Stimulated activated CD4-positive, alpha-beta T cell treated with anti-CD3 and anti-CD28 coated beads, TNF-alpha, amount 100 ng/mL, for 24 hours (primary cell): ENCODE results near the gene BNIP1.
"Not testable (repeated sequence)": the region's sequence is repeated elsewhere in the genome, so short reads cannot be mapped to it uniquely, and the experiment has no call there.

ENCODE experiments used
- DNase-seq, 3 experiments: peaks; one replicate each; pipeline ENCODE4 v3.0.0-alpha.2; 2020; ENCODE audit warnings: low read depth in 3 of 3

The BNIP1 gene, protein sequence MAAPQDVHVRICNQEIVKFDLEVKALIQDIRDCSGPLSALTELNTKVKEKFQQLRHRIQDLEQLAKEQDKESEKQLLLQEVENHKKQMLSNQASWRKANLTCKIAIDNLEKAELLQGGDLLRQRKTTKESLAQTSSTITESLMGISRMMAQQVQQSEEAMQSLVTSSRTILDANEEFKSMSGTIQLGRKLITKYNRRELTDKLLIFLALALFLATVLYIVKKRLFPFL

DNA sequence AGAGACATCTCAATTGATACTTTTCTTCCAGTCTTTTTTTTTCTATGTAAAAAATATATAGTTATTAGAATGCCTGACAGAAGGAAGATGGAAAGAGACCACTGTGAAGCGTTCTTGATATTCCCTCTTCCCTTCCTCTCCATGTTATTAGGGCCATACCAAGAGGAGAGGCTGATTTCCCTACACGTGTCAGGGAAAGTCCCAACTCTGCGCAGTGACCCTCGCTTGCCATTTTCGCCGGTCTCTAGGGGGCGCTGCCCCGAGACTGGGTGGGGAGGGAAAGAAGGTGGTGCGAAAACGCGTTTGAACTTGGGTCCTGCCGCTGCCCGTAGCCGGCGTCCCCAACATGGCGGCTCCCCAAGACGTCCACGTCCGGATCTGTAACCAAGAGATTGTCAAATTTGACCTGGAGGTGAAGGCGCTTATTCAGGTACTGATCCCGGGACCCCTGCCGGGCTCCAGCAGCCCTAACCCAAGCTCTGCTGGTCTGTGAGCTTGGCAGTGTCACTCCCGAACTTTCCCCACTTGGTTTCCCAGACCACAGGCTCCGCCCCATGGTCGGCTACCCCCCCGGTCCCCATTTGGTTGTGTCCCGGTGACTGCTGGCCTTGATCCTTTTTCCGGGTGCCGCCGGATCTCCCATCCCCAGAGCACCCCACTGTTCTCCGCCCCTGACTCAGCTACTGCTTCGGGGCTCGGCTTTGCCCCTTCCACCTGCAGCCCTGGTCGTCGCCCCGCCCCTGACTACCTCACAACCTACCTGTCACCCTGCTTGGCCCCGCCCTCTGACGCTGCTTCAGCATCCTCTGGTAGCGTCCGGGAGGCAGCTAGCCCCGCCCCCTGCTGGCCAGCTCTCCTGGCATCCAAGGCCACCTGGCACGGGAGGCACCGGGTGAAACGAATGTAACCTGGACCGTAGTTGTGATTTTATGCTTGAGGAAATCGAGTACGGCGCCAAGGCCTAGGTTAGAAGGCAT is at the start of gene BNIP1:
Gene BNIP1 (plus strand): TSS at position 332 of the 977 bp plus-strand sequence. CDS start 15 bp downstream, at position 347.
- peak; percentile 94 to 96 (median 96) for DNase-seq

DNA sequence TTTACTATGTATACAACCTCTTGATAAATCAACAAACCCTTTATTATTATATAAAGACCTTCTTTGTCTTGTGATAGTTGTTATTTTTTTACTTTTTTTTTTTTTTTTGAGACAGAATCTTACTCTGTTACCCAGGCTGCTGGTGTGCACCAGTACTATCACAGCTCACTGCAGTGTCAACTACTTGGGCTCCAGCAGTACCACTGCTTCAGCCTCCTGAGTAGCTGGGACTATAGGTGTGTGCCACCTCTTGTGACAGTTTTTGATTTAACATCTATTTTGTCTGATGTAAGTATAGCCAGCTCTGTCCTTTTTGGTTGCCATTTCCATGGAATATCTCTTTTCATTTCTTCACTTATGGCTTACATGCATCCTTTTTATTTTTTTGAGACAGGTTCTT is 45.5 kb upstream of the BNIP1 start:
- DNase-seq: no peak

DNA sequence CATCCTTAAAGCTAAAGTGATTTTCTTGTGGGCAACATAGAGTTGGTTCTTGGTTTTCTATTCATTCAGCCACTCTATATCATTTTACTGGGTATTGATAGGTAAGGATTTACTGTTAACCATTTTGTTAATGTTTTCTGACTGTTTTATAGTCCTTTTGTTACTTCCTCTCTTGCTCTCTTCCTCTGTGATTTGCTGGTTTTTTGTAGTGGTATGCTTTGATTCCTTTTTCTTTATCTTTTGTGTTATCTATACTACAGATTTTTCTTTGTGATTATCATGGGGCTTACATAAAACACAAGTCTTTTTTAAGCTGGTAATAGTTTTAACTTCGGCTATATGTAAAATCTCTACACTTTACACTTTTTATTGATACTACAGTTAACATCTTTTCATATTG is 44.9 kb upstream of the BNIP1 start:
- DNase-seq: no peak

DNA sequence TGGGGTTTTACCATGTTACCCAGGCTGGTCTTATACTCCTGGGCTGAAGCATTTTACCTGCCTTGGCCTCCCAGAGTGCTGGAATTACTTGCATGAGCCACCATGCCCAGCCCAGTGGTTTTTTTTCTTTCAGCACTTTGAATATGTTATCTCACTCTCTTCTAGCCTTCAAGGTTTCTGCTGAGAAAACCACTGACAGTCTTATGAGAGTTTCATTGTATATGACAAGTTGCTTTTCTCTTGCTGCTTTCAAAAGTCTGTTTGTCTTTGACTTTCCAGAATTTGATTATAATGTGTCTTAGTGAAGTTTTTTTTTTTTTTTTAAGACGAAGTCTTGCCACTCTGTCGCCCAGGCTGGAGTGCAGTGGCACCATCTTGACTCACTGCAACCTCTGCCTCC is 43.1 kb upstream of the BNIP1 start:
- DNase-seq: no peak

DNA sequence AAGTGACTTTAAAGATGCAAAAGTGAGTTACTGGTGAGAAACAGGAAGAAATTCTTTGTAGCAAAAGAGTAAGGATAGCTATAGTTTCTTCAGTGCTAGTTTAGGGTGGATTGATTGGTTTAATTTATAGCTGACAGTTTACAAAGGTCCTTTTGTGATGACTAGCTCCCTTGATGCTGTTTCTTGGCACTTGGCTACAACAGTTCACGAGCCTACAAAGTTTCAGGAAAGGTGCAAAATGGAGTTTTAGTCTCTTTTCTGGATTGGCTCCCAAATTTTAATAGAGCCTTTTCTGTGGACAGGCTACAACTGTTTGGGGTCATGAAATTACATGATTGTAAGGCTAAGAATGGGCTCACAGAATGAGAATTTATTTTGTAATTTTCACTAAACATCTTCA is 40.9 kb upstream of the BNIP1 start:
- DNase-seq: no peak

DNA sequence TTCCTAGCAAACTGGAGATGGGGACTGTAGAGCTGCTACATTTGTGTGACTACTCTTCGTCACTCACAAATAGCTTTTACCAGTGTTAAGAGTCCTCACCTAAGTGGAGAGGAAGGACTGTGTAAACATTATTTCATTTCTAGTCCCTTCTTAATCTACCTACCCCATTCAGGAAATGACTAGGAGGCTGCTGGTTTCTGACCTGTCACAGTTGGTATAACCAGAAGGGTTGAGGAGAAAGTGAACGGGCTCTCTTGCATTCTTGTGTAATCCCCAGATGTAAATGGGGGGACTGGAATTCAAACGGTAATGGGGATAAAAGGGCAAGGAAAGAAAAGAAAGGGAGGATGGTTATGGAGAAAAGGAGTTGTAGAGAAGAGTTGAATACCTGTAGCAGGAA is 35.4 kb upstream of the BNIP1 start:
- DNase-seq: no peak

DNA sequence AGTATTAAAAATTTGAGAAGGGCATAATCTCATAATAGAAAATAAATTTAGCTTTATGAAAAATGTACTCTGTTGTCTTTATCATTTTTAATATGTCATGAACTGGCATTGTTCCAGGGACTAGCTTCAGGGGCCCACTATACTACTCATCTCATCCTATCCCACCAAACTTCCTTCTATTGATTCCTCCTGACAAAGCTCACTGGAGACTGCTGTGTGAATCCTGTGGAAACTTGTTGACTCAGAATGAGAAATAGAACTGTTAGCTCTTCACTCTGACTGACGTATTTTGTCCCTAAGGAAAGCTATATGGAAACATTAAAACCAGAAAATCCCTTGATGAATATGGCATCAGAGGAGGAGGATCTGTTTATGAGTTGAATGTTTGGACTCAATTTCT is 29.8 kb upstream of the BNIP1 start:
- DNase-seq: no peak

DNA sequence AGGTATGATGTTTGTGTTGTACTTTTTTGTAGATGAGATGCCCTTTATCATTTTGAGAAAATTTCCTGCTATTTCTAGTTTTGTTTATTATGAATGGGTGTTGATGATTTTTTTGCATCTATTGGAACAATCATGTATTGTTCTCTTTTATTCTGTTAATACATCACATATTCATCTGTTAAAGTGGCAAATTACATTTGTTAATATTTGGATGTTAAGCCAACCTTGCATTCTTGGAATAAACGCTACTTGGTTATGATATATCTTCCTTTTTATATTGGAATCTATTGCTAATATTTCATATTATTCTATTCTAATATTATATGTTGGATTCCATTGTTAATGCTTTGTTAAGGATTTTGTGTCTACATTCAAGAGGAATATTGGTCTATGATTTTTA is 24.6 kb upstream of the BNIP1 start:
- DNase-seq: no peak

DNA sequence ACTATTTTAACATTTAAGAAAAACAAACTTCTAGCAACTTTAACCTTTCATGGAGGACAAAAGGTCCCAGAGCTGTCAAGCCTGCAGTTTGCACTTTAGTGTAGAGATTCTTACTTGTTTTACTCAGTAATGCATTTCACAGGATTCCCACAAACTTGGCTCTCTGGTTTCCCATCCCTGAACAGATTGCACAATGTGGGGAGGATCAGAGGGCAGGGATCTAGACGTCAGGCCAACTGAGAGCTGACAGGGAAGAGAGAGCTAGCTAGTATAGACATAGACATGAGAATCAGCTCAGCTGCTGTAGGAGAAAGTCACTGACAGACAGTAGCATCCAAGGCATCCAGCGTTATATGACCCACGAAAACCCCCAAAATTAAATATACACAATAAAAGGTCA is 20.9 kb upstream of the BNIP1 start:
- no peak for DNase-seq

DNA sequence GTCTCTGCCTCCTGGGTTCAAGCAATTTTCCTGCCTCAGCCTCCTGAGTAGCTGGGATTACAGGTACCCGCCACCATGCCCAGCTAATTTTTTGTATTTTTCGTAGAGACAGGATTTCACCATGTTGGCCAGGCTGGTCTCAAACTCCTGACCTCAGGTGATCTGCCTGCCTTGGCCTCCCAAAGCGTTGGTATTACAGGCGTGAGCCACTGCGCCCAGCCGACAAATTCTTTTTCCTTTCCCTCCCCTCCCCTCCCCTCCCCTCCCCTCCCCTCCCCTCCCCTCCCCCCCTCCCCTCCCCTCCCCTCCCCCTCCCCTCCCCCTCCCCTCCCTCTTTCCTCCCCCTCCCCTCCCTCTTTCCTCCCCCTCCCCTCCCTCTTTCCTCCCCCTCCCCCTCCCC is 12.2 kb upstream of the BNIP1 start:
- DNase-seq: not testable (repeated sequence)

DNA sequence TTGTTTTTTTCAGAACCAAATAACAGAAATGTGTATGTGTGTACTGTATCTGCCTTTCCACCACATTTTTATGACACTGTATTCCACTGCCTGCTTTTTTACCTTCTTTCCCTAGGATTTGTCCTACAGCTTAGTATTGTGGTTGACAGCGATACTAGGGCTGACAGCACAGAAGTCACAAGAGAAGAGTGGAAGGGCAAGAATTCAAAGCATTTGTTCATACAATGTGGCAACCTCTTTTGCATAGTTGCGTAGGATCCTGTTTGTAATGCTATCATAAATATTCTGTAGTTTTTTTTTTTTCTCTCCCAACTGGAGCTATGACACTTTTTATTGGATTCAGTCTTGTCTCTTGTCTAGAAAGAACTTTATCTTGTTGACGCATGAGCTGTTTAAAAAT is 5.6 kb upstream of the BNIP1 start:
- no peak for DNase-seq

DNA sequence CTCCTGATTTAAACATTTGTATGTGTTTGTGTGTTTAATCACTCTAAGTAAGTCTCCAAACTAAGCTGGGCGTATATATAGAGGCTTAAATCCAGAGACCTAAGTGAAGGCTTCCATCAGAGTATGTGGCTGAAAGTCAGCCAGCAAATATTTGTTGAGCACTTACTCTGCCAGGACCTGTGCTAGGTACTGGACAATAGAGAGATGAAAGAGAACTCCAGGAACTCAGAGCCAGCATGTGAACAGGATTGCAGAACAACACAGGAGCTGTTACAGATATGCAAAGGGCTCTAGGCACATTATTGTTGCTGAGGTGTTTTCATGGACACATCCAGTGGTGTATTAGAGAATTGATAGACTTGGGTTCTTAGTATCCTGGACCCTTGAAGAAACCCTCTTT is 4.7 kb upstream of the BNIP1 start:
- DNase-seq: no peak

DNA sequence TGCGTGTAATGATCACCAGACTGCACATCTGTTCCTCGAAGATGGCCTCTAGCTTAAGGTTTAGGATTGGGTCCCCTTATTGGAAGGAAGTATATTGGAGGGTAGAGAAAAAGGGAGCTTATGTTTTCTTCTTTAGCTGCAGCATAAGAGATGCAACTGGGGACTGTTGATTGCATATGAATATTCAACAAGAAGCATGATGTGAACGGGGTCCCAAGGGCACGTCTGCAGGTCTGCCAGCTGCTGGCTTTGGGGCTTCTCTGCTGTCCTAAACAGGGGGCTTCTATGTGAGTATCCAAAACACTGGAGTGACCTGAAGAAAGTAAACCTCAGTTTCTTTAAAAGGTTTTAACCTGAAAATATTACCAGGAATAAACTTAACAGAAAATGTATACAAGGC is 3.6 kb upstream of the BNIP1 start:
- DNase-seq: no peak

DNA sequence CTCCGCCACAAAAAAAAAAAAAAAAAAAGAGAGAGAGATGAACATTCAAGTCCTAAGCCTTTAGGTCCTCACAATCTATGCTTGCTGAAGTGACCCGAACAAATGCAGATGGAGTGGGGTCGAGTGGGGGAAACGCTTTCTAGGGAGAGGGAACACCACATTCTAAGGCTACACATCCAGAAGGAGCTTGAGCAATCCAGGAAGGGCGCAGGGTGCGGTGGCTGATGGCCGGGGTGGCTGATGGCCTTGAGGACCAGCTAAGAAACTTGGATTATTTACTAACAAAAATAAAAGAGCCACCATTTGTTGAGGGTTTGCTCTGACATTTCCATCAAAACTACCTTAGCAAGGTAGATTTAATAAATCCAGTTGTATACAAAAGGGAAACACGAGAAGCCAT is 764 bp upstream of the BNIP1 start:
- no peak for DNase-seq

DNA sequence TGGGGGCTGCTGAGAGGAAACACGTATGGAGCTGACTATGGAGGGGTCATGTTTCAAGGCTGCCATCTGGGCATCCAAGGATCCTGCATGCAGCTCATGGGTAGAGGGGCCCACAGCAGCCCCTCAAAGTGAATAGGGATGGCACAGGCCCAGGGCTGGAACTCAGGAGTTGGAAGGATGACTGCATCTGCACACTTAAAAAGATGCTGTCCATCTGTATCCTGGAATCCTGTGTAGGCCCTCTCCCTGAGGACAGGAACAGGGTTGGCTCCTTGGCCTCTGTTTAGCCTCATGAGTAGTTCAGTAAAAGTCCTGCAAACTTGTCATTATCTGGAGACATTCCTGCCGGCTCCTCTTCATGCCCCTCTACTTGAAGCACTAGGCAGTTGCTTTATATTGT is 4.0 kb downstream of the BNIP1 start:
- DNase-seq: no peak

DNA sequence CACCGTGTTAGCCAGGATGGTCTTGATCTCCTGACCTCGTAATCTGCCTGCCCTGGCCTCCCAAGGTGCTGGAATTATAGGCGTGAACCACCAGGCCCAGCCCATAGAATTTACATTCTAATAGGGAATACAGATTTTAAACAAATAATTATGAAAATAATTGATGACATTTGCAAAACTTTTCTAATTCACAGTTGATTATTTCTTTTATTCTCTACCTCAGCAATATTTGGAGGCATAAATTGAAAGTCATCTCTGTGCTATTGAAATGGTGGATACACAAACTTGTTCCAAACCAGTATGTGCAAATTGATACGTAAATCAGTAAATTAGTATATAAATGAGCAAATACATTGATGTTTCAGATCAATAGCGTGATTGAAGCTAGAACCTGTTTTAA is 8.2 kb downstream of the BNIP1 start:
- no peak for DNase-seq

DNA sequence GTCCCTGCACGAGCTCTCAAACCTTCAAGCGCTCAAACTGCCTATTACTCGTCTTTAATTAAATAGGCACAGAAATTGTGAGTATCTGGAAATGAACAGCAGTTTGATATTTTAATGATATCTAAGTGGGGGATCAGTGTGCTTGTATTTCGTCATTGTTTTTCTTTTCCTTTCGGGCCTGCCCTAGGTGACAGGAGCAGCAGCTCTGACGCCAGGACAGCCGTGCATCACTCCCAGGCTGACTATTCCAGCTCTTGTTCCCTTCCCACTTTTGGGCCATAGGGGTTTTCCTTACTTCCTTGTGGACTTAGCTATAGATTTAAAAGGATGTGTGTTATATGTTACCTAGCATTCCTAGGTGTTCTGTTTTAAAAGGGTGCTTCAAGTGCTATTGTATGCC is 9.5 kb downstream of the BNIP1 start:
- no peak for DNase-seq

DNA sequence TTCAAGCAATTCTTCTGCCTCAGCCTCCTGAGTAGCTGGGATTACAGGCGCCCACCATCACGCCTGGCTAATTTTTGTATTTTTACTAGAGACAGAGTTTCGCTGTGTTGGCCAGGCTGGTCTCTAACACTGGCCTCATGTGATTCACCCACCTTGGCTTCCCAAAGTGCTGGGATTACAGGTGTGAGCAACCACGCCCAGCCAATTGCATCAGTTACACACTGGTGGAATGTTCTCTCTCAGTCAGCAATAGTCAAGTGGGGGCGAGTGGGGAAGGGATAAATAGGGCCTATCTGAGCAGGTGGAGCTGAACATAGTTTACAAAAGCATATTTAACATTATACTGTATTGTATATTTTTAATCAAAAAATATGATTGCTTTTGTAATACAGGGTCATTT is 10.3 kb downstream of the BNIP1 start:
- not testable (repeated sequence) for DNase-seq

DNA sequence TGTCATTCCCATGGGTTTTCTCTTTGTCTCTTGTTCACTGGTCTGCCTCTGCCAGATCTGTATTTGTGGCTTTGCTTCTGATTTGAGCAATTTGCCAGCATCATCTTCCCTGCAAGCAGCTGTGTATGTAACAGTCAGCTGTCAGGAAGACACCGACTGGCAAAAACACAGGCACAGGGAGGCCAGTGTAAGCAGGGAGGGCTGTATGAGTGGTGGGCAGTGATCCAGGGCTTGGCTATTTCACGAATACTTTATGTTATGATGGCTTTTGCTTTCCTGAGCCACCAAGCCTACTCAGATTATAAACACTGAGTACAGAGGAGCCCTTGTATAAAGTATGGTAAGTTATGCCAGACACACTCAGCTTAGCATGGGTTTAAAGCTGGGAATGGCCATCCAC is 11.6 kb downstream of the BNIP1 start:
- DNase-seq: no peak

DNA sequence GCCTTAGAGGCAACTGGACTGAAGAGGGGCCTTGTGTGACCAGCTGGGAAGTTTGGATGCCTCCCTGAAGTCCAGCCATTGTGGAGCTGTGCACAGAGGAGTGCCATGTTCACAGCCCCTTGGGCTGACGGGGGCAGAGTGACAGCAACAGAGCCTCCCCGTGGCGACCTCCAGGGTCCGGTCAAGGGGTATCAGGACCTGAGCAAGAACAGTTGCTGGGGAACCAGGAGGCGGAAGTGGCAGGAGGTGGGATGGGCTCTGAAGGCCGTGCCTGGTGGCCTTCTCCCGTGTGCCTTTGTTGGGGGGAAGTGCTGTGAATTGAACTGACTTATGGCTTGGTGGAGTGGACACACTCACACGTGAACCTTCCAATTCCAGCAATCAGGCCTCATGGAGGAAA is 14.0 kb downstream of the BNIP1 start:
- no peak for DNase-seq

DNA sequence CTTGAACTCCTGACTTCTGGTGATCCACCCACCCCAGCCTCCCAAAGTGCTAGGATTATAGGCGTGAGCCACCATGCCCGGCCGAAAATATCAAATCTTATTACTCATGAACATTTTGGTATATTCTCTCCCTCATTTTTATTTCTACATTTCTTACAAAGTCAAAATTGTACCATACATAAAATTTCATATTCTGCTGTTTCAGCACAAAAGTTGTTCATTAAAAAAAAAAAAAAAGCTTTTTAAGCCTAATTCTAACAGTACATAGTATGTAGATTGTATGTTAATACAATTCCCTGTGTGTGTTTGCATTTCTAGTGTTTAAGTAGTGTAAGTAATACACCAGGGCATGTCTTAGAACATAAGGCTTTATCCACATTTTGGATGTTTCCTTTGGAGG is 14.9 kb downstream of the BNIP1 start:
- no peak for DNase-seq

DNA sequence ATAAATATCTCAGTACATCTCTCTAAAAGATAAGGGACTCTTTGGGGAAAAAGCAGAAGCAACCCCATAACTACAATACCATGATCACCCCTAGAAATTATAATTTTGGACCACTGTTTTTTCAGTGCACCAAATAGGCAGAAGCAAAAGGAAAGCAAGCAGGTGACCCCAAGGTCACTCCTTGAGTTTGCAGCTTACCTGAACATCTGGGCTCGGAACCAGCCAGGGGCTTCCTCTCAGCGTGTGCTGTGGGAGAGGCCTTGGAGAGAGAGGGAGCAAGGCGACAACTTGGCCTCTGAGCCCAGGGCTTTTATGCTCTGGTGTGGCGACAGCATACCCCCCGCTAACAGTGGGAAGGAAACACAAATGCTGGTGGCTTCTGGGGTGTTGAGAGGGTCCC is 16.8 kb downstream of the BNIP1 start:
- DNase-seq: no peak

DNA sequence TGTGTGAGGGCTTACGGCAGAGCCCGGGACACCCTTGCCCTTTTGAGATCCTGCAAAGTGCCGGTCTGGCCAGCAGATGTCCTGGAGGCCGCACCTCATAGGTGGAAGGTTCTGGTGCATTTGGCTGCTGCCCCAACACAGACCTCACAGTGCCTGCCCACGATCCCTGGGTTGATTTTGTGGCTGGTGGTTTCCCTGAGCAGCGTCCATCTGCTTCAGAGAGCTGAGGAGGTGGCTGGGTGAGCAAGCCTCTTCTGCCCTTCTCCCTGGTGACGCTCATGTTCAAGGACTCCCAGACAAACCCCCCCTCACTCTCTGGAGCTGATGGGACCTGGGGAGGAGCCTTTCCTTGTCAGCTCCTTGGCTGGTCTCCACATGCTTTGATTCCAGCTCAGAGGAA is 18.9 kb downstream of the BNIP1 start:
- no peak for DNase-seq
